Measurements from ENCODE around the gene BTNL3. TPM values are rescaled to one million over a fixed set of nuclear protein-coding genes. Genes with fewer than 3 reads are reported as not detected.

Gene BTNL3
- total and polyA plus RNA-seq, 2 experiments from 2014 or later = 0.08 TPM; not detected in 1

DNA sequence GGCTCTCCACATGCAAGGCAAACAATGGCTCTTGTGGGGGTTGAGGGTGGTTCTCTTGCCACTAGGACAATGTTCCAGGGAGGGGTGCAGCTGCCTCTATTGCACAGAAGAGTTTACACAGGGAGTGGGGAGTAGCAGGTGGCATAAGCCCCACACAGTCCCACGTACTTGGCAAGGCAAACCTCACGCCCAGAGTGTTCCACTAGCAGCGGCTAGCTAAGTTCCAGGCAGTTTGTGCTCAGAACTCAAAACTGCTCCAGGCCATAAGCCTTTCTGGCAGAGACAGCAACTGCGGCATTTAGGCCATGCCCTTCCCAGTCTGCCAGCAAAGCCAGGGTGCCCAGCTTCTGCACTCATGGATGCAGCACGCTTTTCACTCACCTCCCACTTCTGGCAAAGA lies 29.0 kb upstream of the BTNL3 start (continued):
- TF ChIP-seq, protein P1, sequence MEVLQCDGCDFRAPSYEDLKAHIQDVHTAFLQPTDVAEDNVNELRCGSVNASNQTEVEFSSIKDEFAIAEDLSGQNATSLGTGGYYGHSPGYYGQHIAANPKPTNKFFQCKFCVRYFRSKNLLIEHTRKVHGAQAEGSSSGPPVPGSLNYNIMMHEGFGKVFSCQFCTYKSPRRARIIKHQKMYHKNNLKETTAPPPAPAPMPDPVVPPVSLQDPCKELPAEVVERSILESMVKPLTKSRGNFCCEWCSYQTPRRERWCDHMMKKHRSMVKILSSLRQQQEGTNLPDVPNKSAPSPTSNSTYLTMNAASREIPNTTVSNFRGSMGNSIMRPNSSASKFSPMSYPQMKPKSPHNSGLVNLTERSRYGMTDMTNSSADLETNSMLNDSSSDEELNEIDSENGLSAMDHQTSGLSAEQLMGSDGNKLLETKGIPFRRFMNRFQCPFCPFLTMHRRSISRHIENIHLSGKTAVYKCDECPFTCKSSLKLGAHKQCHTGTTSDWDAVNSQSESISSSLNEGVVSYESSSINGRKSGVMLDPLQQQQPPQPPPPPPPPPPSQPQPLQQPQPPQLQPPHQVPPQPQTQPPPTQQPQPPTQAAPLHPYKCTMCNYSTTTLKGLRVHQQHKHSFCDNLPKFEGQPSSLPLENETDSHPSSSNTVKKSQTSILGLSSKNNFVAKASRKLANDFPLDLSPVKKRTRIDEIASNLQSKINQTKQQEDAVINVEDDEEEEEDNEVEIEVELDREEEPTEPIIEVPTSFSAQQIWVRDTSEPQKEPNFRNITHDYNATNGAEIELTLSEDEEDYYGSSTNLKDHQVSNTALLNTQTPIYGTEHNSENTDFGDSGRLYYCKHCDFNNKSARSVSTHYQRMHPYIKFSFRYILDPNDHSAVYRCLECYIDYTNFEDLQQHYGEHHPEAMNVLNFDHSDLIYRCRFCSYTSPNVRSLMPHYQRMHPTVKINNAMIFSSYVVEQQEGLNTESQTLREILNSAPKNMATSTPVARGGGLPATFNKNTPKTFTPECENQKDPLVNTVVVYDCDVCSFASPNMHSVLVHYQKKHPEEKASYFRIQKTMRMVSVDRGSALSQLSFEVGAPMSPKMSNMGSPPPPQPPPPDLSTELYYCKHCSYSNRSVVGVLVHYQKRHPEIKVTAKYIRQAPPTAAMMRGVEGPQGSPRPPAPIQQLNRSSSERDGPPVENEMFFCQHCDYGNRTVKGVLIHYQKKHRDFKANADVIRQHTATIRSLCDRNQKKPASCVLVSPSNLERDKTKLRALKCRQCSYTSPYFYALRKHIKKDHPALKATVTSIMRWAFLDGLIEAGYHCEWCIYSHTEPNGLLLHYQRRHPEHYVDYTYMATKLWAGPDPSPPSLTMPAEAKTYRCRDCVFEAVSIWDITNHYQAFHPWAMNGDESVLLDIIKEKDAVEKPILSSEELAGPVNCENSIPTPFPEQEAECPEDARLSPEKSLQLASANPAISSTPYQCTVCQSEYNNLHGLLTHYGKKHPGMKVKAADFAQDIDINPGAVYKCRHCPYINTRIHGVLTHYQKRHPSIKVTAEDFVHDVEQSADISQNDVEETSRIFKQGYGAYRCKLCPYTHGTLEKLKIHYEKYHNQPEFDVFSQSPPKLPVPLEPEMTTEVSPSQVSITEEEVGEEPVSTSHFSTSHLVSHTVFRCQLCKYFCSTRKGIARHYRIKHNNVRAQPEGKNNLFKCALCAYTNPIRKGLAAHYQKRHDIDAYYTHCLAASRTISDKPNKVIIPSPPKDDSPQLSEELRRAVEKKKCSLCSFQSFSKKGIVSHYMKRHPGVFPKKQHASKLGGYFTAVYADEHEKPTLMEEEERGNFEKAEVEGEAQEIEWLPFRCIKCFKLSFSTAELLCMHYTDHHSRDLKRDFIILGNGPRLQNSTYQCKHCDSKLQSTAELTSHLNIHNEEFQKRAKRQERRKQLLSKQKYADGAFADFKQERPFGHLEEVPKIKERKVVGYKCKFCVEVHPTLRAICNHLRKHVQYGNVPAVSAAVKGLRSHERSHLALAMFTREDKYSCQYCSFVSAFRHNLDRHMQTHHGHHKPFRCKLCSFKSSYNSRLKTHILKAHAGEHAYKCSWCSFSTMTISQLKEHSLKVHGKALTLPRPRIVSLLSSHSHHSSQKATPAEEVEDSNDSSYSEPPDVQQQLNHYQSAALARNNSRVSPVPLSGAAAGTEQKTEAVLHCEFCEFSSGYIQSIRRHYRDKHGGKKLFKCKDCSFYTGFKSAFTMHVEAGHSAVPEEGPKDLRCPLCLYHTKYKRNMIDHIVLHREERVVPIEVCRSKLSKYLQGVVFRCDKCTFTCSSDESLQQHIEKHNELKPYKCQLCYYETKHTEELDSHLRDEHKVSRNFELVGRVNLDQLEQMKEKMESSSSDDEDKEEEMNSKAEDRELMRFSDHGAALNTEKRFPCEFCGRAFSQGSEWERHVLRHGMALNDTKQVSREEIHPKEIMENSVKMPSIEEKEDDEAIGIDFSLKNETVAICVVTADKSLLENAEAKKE (CRISPR knock-in tag; IDR thresholded peaks at IDR 0.05) = no peak
- TF ChIP-seq EZH2 (IDR thresholded peaks at IDR 0.05; ENCODE audit: low read depth, unreplicated experiment) (no peak), NANOG (IDR thresholded peaks at IDR 0.05; ENCODE audit: borderline replicate concordance) (no peak)
- TF ChIP-seq, protein P2, sequence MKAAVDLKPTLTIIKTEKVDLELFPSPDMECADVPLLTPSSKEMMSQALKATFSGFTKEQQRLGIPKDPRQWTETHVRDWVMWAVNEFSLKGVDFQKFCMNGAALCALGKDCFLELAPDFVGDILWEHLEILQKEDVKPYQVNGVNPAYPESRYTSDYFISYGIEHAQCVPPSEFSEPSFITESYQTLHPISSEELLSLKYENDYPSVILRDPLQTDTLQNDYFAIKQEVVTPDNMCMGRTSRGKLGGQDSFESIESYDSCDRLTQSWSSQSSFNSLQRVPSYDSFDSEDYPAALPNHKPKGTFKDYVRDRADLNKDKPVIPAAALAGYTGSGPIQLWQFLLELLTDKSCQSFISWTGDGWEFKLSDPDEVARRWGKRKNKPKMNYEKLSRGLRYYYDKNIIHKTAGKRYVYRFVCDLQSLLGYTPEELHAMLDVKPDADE (IDR thresholded peaks at IDR 0.05) = no peak

DNA sequence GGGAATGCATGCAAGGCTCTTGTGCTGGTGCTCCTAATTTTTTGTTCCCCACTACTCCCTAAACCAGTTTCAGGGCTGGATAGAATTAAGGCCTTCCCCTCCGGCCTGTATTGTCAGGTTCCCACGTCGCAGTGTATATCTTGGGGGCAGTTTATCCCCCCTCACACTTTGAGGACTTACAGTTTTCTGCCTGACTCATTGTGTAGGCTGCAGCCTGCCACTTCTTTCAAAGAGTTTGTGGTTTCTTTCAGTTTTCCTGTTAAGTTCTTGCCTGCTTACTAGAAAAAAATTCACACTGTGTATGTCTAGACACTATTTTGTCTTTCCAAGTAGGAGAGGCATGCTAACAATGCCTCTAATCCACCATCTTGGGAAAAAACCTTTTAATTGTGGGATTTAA lies 28.4 kb upstream of the BTNL3 start:
- Mint-ChIP-seq H3K36me3 (ENCODE audit: low read depth) (no peaks in the 10 kb centered on the region), H3K27ac (no peak overlapping the region), H3K4me3 (no peak overlapping the region), H3K4me1 (no peaks in the 10 kb centered on the region), H3K27me3 (ENCODE audit: insufficient read depth, low read depth, poor library complexity) (no peaks in the 10 kb centered on the region), H3K9me3 (no peaks in the 10 kb centered on the region)
- Histone ChIP-seq H3K27ac (ENCODE audit: low read depth) (no peak overlapping the region), H3K27me3 (ENCODE audit: insufficient read depth) (no peaks in the 10 kb centered on the region), H3K9me2 (ENCODE audit: insufficient read depth) (no peaks in the 10 kb centered on the region), H3K4me3 (no peak overlapping the region), H3K36me3 (ENCODE audit: insufficient read depth) (no peaks in the 10 kb centered on the region), H2AFZ (no peak overlapping the region), H4K20me1 (replicated peaks; ENCODE audit: insufficient read depth) (no peaks in the 10 kb centered on the region), H3K4me2 (no peak overlapping the region), H3F3A (replicated peaks; ENCODE audit: low read depth) (no peaks in the 10 kb centered on the region), H3K79me2 (replicated peaks; ENCODE audit: insufficient read depth) (no peaks in the 10 kb centered on the region), H3K4me1 (ENCODE audit: insufficient read depth) (no peaks in the 10 kb centered on the region)
- no peak for ATAC-seq
- no peak for DNase-seq (ENCODE audit: low spot score)
- TF ChIP-seq EZH2 (IDR thresholded peaks at IDR 0.05; ENCODE audit: low read depth, unreplicated experiment) (no peak), EZH2phosphoT487 (IDR thresholded peaks at IDR 0.05; ENCODE audit: unreplicated experiment) (no peak), POLR2AphosphoS5 (IDR thresholded peaks at IDR 0.05; ENCODE audit: low read depth) (no peak), CTCF (conservative IDR thresholded peaks at IDR 0.05; ENCODE audit: low read depth in 2 of 2) (no peak), ZNF331 (CRISPR knock-in tag; IDR thresholded peaks at IDR 0.05; ENCODE audit: low read depth) (no peak), NANOG (IDR thresholded peaks at IDR 0.05; ENCODE audit: borderline replicate concordance) (no peak)
- TF ChIP-seq, protein P2 (IDR thresholded peaks at IDR 0.05) = no peak

Data from GM23338 (cell line).